Heart left ventricle (tissue), 16 donors: ENCODE measurements around the gene TICRR. TPM values are rescaled to one million over a fixed set of nuclear protein-coding genes. Genes with fewer than 3 reads are reported as not detected.

Experiments
- ATAC-seq, 4 donors: fragments of 200-7000 bp; cut with Tn5 transposase; one replicate each; pipeline ENCODE4 v1.9.1; 2020 to 2022; ENCODE audit warnings: moderate library complexity in 4 of 4, mild to moderate bottlenecking in 3 of 4, moderate number of reproducible peaks in 1 of 4
- DNase-seq, 5 donors: peaks; one replicate each; pipeline ENCODE4 v3.0.0-alpha.2; 2020
- H3K27ac ChIP-seq, 12 donors: fragments of 200-600 bp; sonication (generic) in 4 of 12; one replicate each; pipeline versions ENCODE4 v1.5.0 to v1.8.0; 2016 to 2022; ENCODE audit warnings: mild to moderate bottlenecking in 2 of 12
- H3K27me3 ChIP-seq, 9 donors: fragments of 200-600 bp; sonication (generic) in 2 of 9; one replicate each; pipeline versions ENCODE4 v1.5.1 to v1.8.0; 2016 to 2022; ENCODE audit warnings: mild to moderate bottlenecking in 3 of 9
- H3K36me3 ChIP-seq, 9 donors: fragments of 200-600 bp; sonication (generic) in 2 of 9; one replicate each; pipeline versions ENCODE4 v1.5.0 to v1.8.0; 2018 to 2022; ENCODE audit warnings: mild to moderate bottlenecking in 2 of 9
- H3K4me1 ChIP-seq, 12 donors: fragments of 200-600 bp; sonication (generic) in 4 of 12; one replicate each; pipeline versions ENCODE4 v1.5.0 to v1.8.0; 2016 to 2022; ENCODE audit warnings: mild to moderate bottlenecking in 3 of 12
- H3K4me3 ChIP-seq, 12 donors: fragments of 200-600 bp; sonication (generic) in 4 of 12; one replicate each; pipeline versions ENCODE4 v1.5.0 to v1.8.0; 2017 to 2022; ENCODE audit warnings: mild to moderate bottlenecking in 9 of 12, moderate library complexity in 4 of 12
- H3K9me3 ChIP-seq, 12 donors: fragments of 200-600 bp; sonication (generic) in 4 of 12; one replicate each; pipeline versions ENCODE4 v1.5.0 to v1.8.0; 2016 to 2022; ENCODE audit warnings: mild to moderate bottlenecking in 1 of 12
- POLR2A ChIP-seq, 2 donors: fragments of 450-650 bp; IDR thresholded peaks; one replicate each; pipeline ENCODE4 v1.6.1; 2017; ENCODE audit warnings: antibody characterized with exemption in 2 of 2, mild to moderate bottlenecking in 2 of 2, moderate library complexity in 2 of 2
- WGBS, 4 donors: extraction: QIAGEN DNeasy Blood & Tissue Kit in 2 of 4; methylation state at CpG; one replicate each; pipeline versions ENCODE4 v1.1.5 to v1.1.7; 2013 to 2018; 5-methylcytosine and 5-hydroxymethylcytosine counted together
- intact Hi-C, 10 donors: fragments of 100-400 bp; cut with DNase I; formaldehyde crosslinking; loops; one replicate each; pipeline versions ENCODE4 v1.11.1 to v1.14.2; 2022
- polyA plus RNA-seq, 2 donors: library from polyadenylated mRNA; stranded (reverse); fragments of 200-250 nt; gene quantifications; one replicate each; pipeline ENCODE4 v1.2.3, GENCODE V29; 2013
- total RNA-seq, 9 donors: library from RNA; depleted of rRNA in 2 of 9; stranded (reverse); fragments of >200 nt in 2 of 9; fragmentation: NEBNext Ultra II Directional in 3 of 9; extraction: Animal tissue kit (Norgen Biotek cat#: 25700) in 3 of 9; gene quantifications; one replicate each; pipeline versions ENCODE4 v1.1.0 to v1.2.4, GENCODE V29; 2016 to 2023
- TF ChIP-seq, protein P1 (sequence below), 12 donors: fragments of 200-600 bp; sonication (generic) in 4 of 12; IDR thresholded peaks; one replicate each; pipeline versions ENCODE4 v1.5.0 to v1.8.0; 2018 to 2022; ENCODE audit warnings: antibody characterized with exemption in 12 of 12, mild to moderate bottlenecking in 5 of 12
- donor health status: ischemic (EF 13 %, LVEDD 7.1; RV severe dilation, severe dysfunction).
- donor health status: healthy with polysubstance abuse.
- donor health status: DM: no; HTN: yes; CAD: no.
- donor health status: DM: no; HTN: no; CAD: no.
- donor health status: ischemic (EF 25% LVEDD 6.9; RV normal size, moderate dysfunction).
- donor health status: ischemic (EF 25% LVEDD 5.7; RV mildly dilated, moderate dysfunction).
- donor health status: healthy.
- donor health status: DM: yes; HTN: yes; CAD: no.
- donor health status: ischemic (EF 35%, LVEDD 5.7; RV mildly dilated, moderate dysfunction).
- donor health status: nonischemic (EF 11% LVEDD 7.7; RV severe dilation, severe dysfunction).
- donor health status: DM: yes; HTN: yes; CAD: no.
- donor health status: PGD.
- donor health status: ischemic (EF 29% LVEDD 5.4; RV normal size, mild dysfunction).
- donor health status: nonischemic (EF 23%, LVEDD 6.1; RV moderate dilation, normal function).

TICRR gene
- total and polyA plus RNA-seq, 11 donors, result 0.04 to 1.4 (median 0.08) TPM; not detected in 4

DNA sequence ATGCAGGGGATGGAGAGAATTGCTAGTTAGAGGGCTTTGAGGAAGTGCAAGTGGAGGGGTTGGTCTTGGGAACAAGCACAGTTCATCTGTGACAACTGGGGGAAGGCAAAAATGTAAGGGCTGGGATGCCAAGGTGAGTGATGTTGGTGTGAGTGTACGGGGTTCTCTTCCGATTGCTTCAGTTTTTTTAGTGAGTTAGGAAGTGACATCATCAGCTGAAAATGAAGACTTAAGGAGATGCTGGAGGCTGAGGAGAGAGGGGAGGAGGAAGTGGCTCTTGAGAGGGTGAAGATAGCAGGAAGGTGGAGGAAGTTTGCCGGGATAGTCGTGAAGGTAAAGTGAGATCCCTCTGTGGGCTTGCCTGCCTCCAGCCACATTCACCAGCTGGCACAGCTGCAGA is 12.7 kb downstream of the TICRR start:
- WGBS, 4 donors, result 49 to 66% (median 62%) methylated on average over 4 of the region's 4 CpGs
- Histone ChIP-seq H3K36me3 (no peaks in the 10 kb centered on the region), H3K4me1 (no peaks in the 10 kb centered on the region), H3K9me3 (no peaks in the 10 kb centered on the region), H3K27me3 (no peaks in the 10 kb centered on the region), H3K27ac (no peak overlapping the region), H3K4me3 (no peak overlapping the region)
- intact Hi-C loops, result no loop called here
- ATAC-seq (no peak), DNase-seq (no peak)
- TF ChIP-seq, protein P1, sequence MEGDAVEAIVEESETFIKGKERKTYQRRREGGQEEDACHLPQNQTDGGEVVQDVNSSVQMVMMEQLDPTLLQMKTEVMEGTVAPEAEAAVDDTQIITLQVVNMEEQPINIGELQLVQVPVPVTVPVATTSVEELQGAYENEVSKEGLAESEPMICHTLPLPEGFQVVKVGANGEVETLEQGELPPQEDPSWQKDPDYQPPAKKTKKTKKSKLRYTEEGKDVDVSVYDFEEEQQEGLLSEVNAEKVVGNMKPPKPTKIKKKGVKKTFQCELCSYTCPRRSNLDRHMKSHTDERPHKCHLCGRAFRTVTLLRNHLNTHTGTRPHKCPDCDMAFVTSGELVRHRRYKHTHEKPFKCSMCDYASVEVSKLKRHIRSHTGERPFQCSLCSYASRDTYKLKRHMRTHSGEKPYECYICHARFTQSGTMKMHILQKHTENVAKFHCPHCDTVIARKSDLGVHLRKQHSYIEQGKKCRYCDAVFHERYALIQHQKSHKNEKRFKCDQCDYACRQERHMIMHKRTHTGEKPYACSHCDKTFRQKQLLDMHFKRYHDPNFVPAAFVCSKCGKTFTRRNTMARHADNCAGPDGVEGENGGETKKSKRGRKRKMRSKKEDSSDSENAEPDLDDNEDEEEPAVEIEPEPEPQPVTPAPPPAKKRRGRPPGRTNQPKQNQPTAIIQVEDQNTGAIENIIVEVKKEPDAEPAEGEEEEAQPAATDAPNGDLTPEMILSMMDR (IDR thresholded peaks at IDR 0.05), result no peak
- no peak for TF ChIP-seq POLR2A (IDR thresholded peaks at IDR 0.05)

DNA sequence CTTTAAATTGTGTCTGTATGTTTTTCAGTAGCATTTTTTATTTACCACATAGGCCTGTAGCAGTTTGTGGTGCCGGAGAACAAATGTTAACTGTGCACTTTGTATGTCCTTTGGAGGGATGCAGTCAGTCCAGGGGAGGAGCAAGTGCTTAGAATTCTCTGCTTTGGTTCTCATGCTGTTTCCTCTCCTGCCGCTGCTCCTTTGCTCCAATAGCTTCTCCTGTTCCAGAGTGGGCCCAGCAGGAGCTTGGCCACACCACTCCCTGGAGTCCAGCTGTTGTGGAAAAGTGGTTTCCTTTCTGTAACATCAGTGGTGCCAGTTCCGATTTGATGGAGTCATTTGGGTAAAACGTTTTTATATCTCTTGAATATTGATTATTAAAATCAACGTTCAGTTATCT is 16.6 kb downstream of the TICRR start:
- TF ChIP-seq POLR2A (IDR thresholded peaks at IDR 0.05), result no peak
- TF ChIP-seq, protein P1 (IDR thresholded peaks at IDR 0.05), result no peak
- WGBS, 4 donors, result 74 to 81% (median 81%) methylated on average over 5 of the region's 5 CpGs
- Histone ChIP-seq H3K36me3 (no peaks in the 10 kb centered on the region), H3K4me3 (no peak overlapping the region), H3K27ac (no peak overlapping the region), H3K9me3 (no peaks in the 10 kb centered on the region), H3K4me1 (no peaks in the 10 kb centered on the region), H3K27me3 (no peaks in the 10 kb centered on the region)
- DNase-seq, result no peak
- ATAC-seq, result no peak
- intact Hi-C loops, result no loop called here

DNA sequence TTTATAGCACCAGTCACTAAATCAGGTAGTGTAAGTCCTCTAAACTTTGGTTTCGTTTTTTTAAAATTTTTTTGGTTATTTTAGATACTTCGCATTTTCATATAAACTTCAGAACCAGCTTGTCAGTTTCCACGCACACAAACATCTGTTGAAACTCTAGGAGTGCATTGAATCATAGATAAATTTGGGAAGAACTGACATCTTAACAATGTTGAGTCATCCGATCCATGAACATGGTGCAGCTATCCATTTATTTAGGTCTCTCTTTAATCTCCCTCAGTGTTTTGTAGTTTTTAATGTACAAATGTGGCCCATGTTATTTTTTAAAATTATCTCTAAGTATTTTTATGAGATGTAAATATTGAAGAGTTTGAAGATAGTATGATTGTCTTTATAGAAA is 17.7 kb downstream of the TICRR start:
- H3K27me3 ChIP-seq, result no peaks in the 10 kb centered on the region
- H3K9me3 ChIP-seq, result no peaks in the 10 kb centered on the region
- DNase-seq (no peak), ATAC-seq (no peak)
- no peak overlapping the region for H3K4me3 ChIP-seq
- TF ChIP-seq POLR2A (IDR thresholded peaks at IDR 0.05), result no peak
- TF ChIP-seq, protein P1 (IDR thresholded peaks at IDR 0.05), result no peak
- H3K27ac ChIP-seq, result no peak overlapping the region
- H3K36me3 ChIP-seq, result no peaks in the 10 kb centered on the region
- no peaks in the 10 kb centered on the region for H3K4me1 ChIP-seq
- 94 to 97% (median 96%) methylated on average over 4 of the region's 4 CpGs for WGBS, 4 donors
- intact Hi-C loops, result no loop called here

DNA sequence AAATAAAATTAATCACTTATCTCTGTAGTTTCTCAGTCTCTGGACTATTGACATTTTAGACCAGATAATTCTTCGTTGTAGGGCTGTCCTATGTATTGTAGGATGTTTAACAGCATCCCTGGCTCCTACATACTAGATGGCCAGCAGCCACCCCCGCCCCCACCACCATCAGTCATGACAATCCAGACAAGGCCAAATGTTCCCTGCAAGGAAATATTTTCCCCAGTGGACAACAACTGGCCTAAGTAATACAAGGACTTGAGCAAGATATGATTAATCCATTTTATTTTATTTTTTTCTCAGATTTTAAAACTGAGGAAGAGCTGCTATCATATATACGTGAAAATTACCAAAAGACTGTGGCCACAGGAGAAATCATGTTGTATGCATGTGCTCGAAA is 23.8 kb downstream of the TICRR start:
- TF ChIP-seq POLR2A (IDR thresholded peaks at IDR 0.05), result no peak
- TF ChIP-seq, protein P1 (IDR thresholded peaks at IDR 0.05), result no peak
- WGBS, 4 donors, result 96 to 98% (median 97%) methylated on average over 4 of the region's 4 CpGs
- no peaks in the 10 kb centered on the region for H3K9me3 ChIP-seq
- no peak for ATAC-seq
- DNase-seq, result no peak
- no peaks in the 10 kb centered on the region for H3K4me1 ChIP-seq
- no peak overlapping the region for H3K4me3 ChIP-seq
- no peaks in the 10 kb centered on the region for H3K36me3 ChIP-seq
- H3K27ac ChIP-seq, result no peak overlapping the region
- no peaks in the 10 kb centered on the region for H3K27me3 ChIP-seq
- intact Hi-C loops, result no loop called here
